Activated T-helper 17 cell treated with anti-CD3 and anti-CD28 coated beads, Interleukin-2, amount 50 U/mL, for 72 hours (primary cell): Measurements from ENCODE around the gene FADS2. TPM values are rescaled to one million over a fixed set of nuclear protein-coding genes. Genes with fewer than 3 reads are reported as not detected.

Experiments
- ATAC-seq: fragments of 150-1000 bp; cut with Tn5 transposase; replicated peaks from 2 replicates; pipeline ENCODE4 v1.10.0; 2021; ENCODE audit warnings: mild to moderate bottlenecking, moderate library complexity
- H3K27ac Mint-ChIP-seq: one replicate; pipeline ENCODE4 v1.8.0; 2022; ENCODE audit warnings: mixed read lengths
- H3K27me3 Mint-ChIP-seq: one replicate; pipeline ENCODE4 v1.8.0; 2022; ENCODE audit warnings: mixed read lengths
- H3K36me3 Mint-ChIP-seq: one replicate; pipeline ENCODE4 v1.8.0; 2022; ENCODE audit warnings: low read depth, mild to moderate bottlenecking, mixed read lengths
- H3K4me1 Mint-ChIP-seq: one replicate; pipeline ENCODE4 v1.8.0; 2022; ENCODE audit warnings: mixed read lengths
- H3K4me3 Mint-ChIP-seq: one replicate; pipeline ENCODE4 v1.8.0; 2022; ENCODE audit warnings: mild to moderate bottlenecking, mixed read lengths
- H3K9me3 Mint-ChIP-seq: one replicate; pipeline ENCODE4 v1.8.0; 2022; ENCODE audit warnings: mixed read lengths
- total RNA-seq, 2 donors: library from RNA; stranded (reverse); gene quantifications; one replicate each; pipeline ENCODE4 v1.2.3, GENCODE V29; 2022

The FADS2 gene
- total RNA-seq, 2 donors from 2014 or later: 9.4 to 58.3 TPM

- Mint-ChIP-seq H3K4me3 (no peak overlapping the region), H3K27ac (no peak overlapping the region), H3K27me3 (no peaks in the 10 kb centered on the region), H3K9me3 (no peaks in the 10 kb centered on the region), H3K4me1 (peaks cover 4% of the 10 kb centered on the region), H3K36me3 (no peaks in the 10 kb centered on the region)
- no peak for ATAC-seq
These were observed 70.1 kb downstream of the FADS2 start for GRCh38 chr11:61898247-61898582.

GRCh38 chr11:61899146-61899841 is 71.2 kb downstream of the FADS2 start:
- Mint-ChIP-seq H3K27me3 (no peaks in the 10 kb centered on the region), H3K36me3 (no peaks in the 10 kb centered on the region), H3K27ac (peak overlapping the region; percentile 82), H3K9me3 (no peaks in the 10 kb centered on the region), H3K4me3 (no peak overlapping the region), H3K4me1 (peaks cover 4% of the 10 kb centered on the region)
- ATAC-seq: peak; percentile 88

- Mint-ChIP-seq H3K27ac (no peak overlapping the region), H3K9me3 (no peaks in the 10 kb centered on the region), H3K36me3 (no peaks in the 10 kb centered on the region), H3K27me3 (no peaks in the 10 kb centered on the region), H3K4me1 (peaks cover 4% of the 10 kb centered on the region), H3K4me3 (no peak overlapping the region)
- no peak for ATAC-seq
These were observed 72.2 kb downstream of the FADS2 start for GRCh38 chr11:61900251-61900650.

- no peaks in the 10 kb centered on the region for H3K9me3 Mint-ChIP-seq
- H3K4me3 Mint-ChIP-seq: no peak overlapping the region
- no peak for ATAC-seq
- no peak overlapping the region for H3K27ac Mint-ChIP-seq
- peaks cover 4% of the 10 kb centered on the region for H3K4me1 Mint-ChIP-seq
- H3K27me3 Mint-ChIP-seq: no peaks in the 10 kb centered on the region
- H3K36me3 Mint-ChIP-seq: no peaks in the 10 kb centered on the region
These were observed 73.3 kb downstream of the FADS2 start for GRCh38 chr11:61901397-61901796.

- no peak for ATAC-seq
- H3K27ac Mint-ChIP-seq: no peak overlapping the region
- H3K4me1 Mint-ChIP-seq: peaks cover 4% of the 10 kb centered on the region
- no peak overlapping the region for H3K4me3 Mint-ChIP-seq
- no peaks in the 10 kb centered on the region for H3K27me3 Mint-ChIP-seq
- no peaks in the 10 kb centered on the region for H3K36me3 Mint-ChIP-seq
- no peaks in the 10 kb centered on the region for H3K9me3 Mint-ChIP-seq
These were observed 74.2 kb downstream of the FADS2 start for GRCh38 chr11:61902313-61902712.

GRCh38 chr11:61903845-61904244 is 75.7 kb downstream of the FADS2 start:
- H3K27ac Mint-ChIP-seq: no peak overlapping the region
- no peaks in the 10 kb centered on the region for H3K27me3 Mint-ChIP-seq
- no peak overlapping the region for H3K4me3 Mint-ChIP-seq
- no peak for ATAC-seq
- no peaks in the 10 kb centered on the region for H3K9me3 Mint-ChIP-seq
- peaks cover 4% of the 10 kb centered on the region for H3K4me1 Mint-ChIP-seq
- no peaks in the 10 kb centered on the region for H3K36me3 Mint-ChIP-seq

- Mint-ChIP-seq H3K9me3 (no peaks in the 10 kb centered on the region), H3K36me3 (no peaks in the 10 kb centered on the region), H3K4me3 (no peak overlapping the region), H3K27me3 (no peaks in the 10 kb centered on the region), H3K4me1 (no peaks in the 10 kb centered on the region), H3K27ac (no peak overlapping the region)
- peak; percentile 49 for ATAC-seq
These were observed 76.5 kb downstream of the FADS2 start for GRCh38 chr11:61904539-61905048.

GRCh38 chr11:61905067-61905696 is 77.1 kb downstream of the FADS2 start:
- Mint-ChIP-seq H3K4me1 (no peaks in the 10 kb centered on the region), H3K27me3 (no peaks in the 10 kb centered on the region), H3K9me3 (no peaks in the 10 kb centered on the region), H3K36me3 (no peaks in the 10 kb centered on the region), H3K27ac (no peak overlapping the region), H3K4me3 (no peak overlapping the region)
- ATAC-seq: no peak

GRCh38 chr11:61905801-61906521 is 77.9 kb downstream of the FADS2 start:
- Mint-ChIP-seq H3K27me3 (no peaks in the 10 kb centered on the region), H3K4me3 (no peak overlapping the region), H3K4me1 (no peaks in the 10 kb centered on the region), H3K36me3 (no peaks in the 10 kb centered on the region), H3K9me3 (no peaks in the 10 kb centered on the region), H3K27ac (no peak overlapping the region)
- ATAC-seq: no peak

- no peak overlapping the region for H3K27ac Mint-ChIP-seq
- no peak overlapping the region for H3K4me3 Mint-ChIP-seq
- H3K9me3 Mint-ChIP-seq: no peaks in the 10 kb centered on the region
- no peaks in the 10 kb centered on the region for H3K36me3 Mint-ChIP-seq
- no peaks in the 10 kb centered on the region for H3K27me3 Mint-ChIP-seq
- no peak for ATAC-seq
- no peaks in the 10 kb centered on the region for H3K4me1 Mint-ChIP-seq
These were observed 78.4 kb downstream of the FADS2 start for GRCh38 chr11:61906522-61906909.

- no peak for ATAC-seq
- Mint-ChIP-seq H3K9me3 (no peaks in the 10 kb centered on the region), H3K27ac (no peak overlapping the region), H3K4me3 (no peak overlapping the region), H3K4me1 (no peaks in the 10 kb centered on the region), H3K36me3 (no peaks in the 10 kb centered on the region), H3K27me3 (no peaks in the 10 kb centered on the region)
These were observed 79.2 kb downstream of the FADS2 start for GRCh38 chr11:61907282-61907681.

- Mint-ChIP-seq H3K4me3 (no peak overlapping the region), H3K27ac (no peak overlapping the region), H3K27me3 (peaks cover 8% of the 10 kb centered on the region), H3K36me3 (no peaks in the 10 kb centered on the region), H3K9me3 (no peaks in the 10 kb centered on the region), H3K4me1 (no peaks in the 10 kb centered on the region)
- ATAC-seq: no peak
These were observed 80.0 kb downstream of the FADS2 start for GRCh38 chr11:61907871-61908729.

GRCh38 chr11:61908730-61909316 is 80.7 kb downstream of the FADS2 start:
- Mint-ChIP-seq H3K4me1 (no peaks in the 10 kb centered on the region), H3K4me3 (no peak overlapping the region), H3K27me3 (peaks cover 12% of the 10 kb centered on the region), H3K9me3 (no peaks in the 10 kb centered on the region), H3K36me3 (no peaks in the 10 kb centered on the region), H3K27ac (no peak overlapping the region)
- ATAC-seq: no peak
